H1 (cell line): ENCODE results near the gene NAGLU. TPM values are rescaled to one million over a fixed set of nuclear protein-coding genes. Genes with fewer than 3 reads are reported as not detected.

Source experiments
- CTCF ChIA-PET: fragments of 300-600 bp; sonication (Branson Sonifier 250); formaldehyde crosslinking; loops from one replicate; lab custom pipeline; 2021; ENCODE audit not compliant: partially characterized antibody; lab: Charles Lee
- POLR2A ChIA-PET: fragments of 300-600 bp; sonication (Branson Sonifier 250); formaldehyde crosslinking; loops from one replicate; lab custom pipeline; 2021; ENCODE audit warnings: inconsistent platforms; ENCODE audit not compliant: partially characterized antibody; lab: Charles Lee
- DNase-seq, 2 experiments: peaks; one replicate each; pipeline versions ENCODE4 v3.0.0 to v3.0.0-alpha.2; 2010 to 2022; ENCODE audit warnings: low spot score in 2 of 2, low read depth in 1 of 2, mixed read lengths in 1 of 2
- FAIRE-seq: peaks from 2 replicates; lab custom pipeline; 2011; peaks lifted over from hg19 to GRCh38; lab: Jason Lieb, UNC
- H2AFZ ChIP-seq: 2 replicates; pipeline ENCODE4 v1.8.1; 2012; ENCODE audit warnings: low read length, inconsistent platforms
- H2AK5ac ChIP-seq: 2 replicates; pipeline ENCODE4 v1.6.1; 2013; ENCODE audit warnings: low read depth, low read length
- H2BK120ac ChIP-seq: replicated peaks from 2 replicates; pipeline ENCODE3; 2013; ENCODE audit warnings: low read depth, low read length, inconsistent platforms
- H2BK12ac ChIP-seq: 2 replicates; pipeline ENCODE4 v1.6.1; 2013; ENCODE audit warnings: low read depth, low read length
- H2BK15ac ChIP-seq: 2 replicates; pipeline ENCODE4 v1.6.1; 2013; ENCODE audit warnings: low read length
- H2BK20ac ChIP-seq: 2 replicates; pipeline ENCODE4 v1.6.1; 2013; ENCODE audit warnings: low read length
- H2BK5ac ChIP-seq: 2 replicates; pipeline ENCODE4 v1.6.1; 2013; ENCODE audit warnings: low read depth, low read length
- H3K14ac ChIP-seq: 2 replicates; pipeline ENCODE4 v1.6.1; 2013; ENCODE audit warnings: inconsistent platforms; ENCODE audit not compliant: insufficient read length
- H3K18ac ChIP-seq: 2 replicates; pipeline ENCODE4 v1.6.1; 2013; ENCODE audit warnings: low read length; ENCODE audit errors: extremely low read depth
- H3K23ac ChIP-seq: 2 replicates; pipeline ENCODE4 v1.6.1; 2013; ENCODE audit warnings: inconsistent platforms; ENCODE audit not compliant: insufficient read length
- H3K23me2 ChIP-seq: 2 replicates; pipeline ENCODE4 v1.6.1; 2013; ENCODE audit warnings: low read depth, low read length
- H3K27ac ChIP-seq: 2 replicates; pipeline ENCODE4 v1.6.1; 2011; ENCODE audit warnings: low read depth, low read length, inconsistent platforms
- H3K27me3 ChIP-seq, 4 experiments: replicated peaks in 1 of 4; 1 replicate in 1 of 4; 2 replicates in 3 of 4; pipeline versions ENCODE4 v1.6.1 to v1.8.1; 2011 to 2013; ENCODE audit warnings: low read length in 3 of 4, mild to moderate bottlenecking in 3 of 4, inconsistent platforms in 2 of 4, mixed read lengths in 2 of 4, moderate library complexity in 1 of 4; ENCODE audit not compliant: control insufficient read depth in 3 of 4, insufficient read depth in 3 of 4; ENCODE audit errors: extremely low read depth in 1 of 4
- H3K36me3 ChIP-seq, 4 experiments: 2 replicates each; pipeline versions ENCODE4 v1.6.1 to v1.8.1; 2011 to 2013; ENCODE audit warnings: mild to moderate bottlenecking in 4 of 4, low read length in 3 of 4, moderate library complexity in 2 of 4, control low read depth in 1 of 4, inconsistent platforms in 1 of 4; ENCODE audit not compliant: insufficient read depth in 4 of 4, control insufficient read depth in 2 of 4
- H3K4ac ChIP-seq: replicated peaks from 2 replicates; pipeline ENCODE3; 2013; ENCODE audit warnings: low read length, low read depth, mixed read lengths, inconsistent platforms; ENCODE audit not compliant: insufficient read length
- H3K4me1 ChIP-seq, 4 experiments: replicated peaks in 1 of 4; 1 replicate in 1 of 4; 2 replicates in 3 of 4; pipeline versions ENCODE4 v1.6.1 to v1.8.1; 2011 to 2013; ENCODE audit warnings: low read length in 3 of 4, inconsistent platforms in 2 of 4, mixed read lengths in 1 of 4; ENCODE audit not compliant: insufficient read depth in 4 of 4, control insufficient read depth in 3 of 4
- H3K4me2 ChIP-seq, 2 experiments: 2 replicates each; pipeline versions ENCODE4 v1.6.1 to v1.8.1; 2011 to 2013; ENCODE audit warnings: low read depth in 2 of 2, low read length in 2 of 2, control low read depth in 1 of 2, inconsistent platforms in 1 of 2, mild to moderate bottlenecking in 1 of 2; ENCODE audit not compliant: insufficient read depth in 1 of 2
- H3K4me3 ChIP-seq, 4 experiments: fragments of 200-600, 300-600 bp in 1 of 4; sonication (generic), shearing (Covaris generic), sonication (Bioruptor Twin) in 1 of 4; 2 replicates each; pipeline versions ENCODE4 v1.5.1 to v1.8.1; 2011 to 2016; ENCODE audit warnings: low read length in 4 of 4, low read depth in 3 of 4, control low read depth in 2 of 4, inconsistent platforms in 2 of 4, mild to moderate bottlenecking in 2 of 4, mixed read lengths in 1 of 4, moderate library complexity in 1 of 4; ENCODE audit not compliant: insufficient read depth in 2 of 4; ENCODE audit errors: extremely low read depth in 1 of 4
- H3K56ac ChIP-seq: replicated peaks from 2 replicates; pipeline ENCODE3; 2013; ENCODE audit warnings: low read depth, mild to moderate bottlenecking, mixed read lengths, low read length, inconsistent platforms; ENCODE audit not compliant: insufficient read length
- H3K79me1 ChIP-seq: 2 replicates; pipeline ENCODE4 v1.6.1; 2013; ENCODE audit warnings: low read depth, low read length, control low read depth
- H3K79me2 ChIP-seq, 2 experiments: 2 replicates each; pipeline versions ENCODE4 v1.6.1 to v1.8.1; 2012 to 2013; ENCODE audit warnings: low read length in 2 of 2, mild to moderate bottlenecking in 2 of 2, inconsistent platforms in 1 of 2; ENCODE audit not compliant: insufficient read depth in 2 of 2, control insufficient read depth in 1 of 2
- H3K9ac ChIP-seq, 4 experiments: replicated peaks in 1 of 4; 1 replicate in 1 of 4; 2 replicates in 3 of 4; pipeline versions ENCODE4 v1.6.1 to v1.8.1; 2011 to 2013; ENCODE audit warnings: low read depth in 3 of 4, low read length in 3 of 4, control low read depth in 2 of 4, mild to moderate bottlenecking in 2 of 4, moderate library complexity in 2 of 4, inconsistent platforms in 1 of 4; ENCODE audit errors: extremely low read depth in 1 of 4
- H3K9me3 ChIP-seq, 2 experiments: 2 replicates each; pipeline versions ENCODE4 v1.6.1 to v1.8.1; 2012 to 2013; ENCODE audit warnings: mild to moderate bottlenecking in 2 of 2, moderate library complexity in 2 of 2, control low read depth in 1 of 2, inconsistent platforms in 1 of 2, low read depth in 1 of 2, low read length in 1 of 2, mixed read lengths in 1 of 2; ENCODE audit not compliant: insufficient read depth in 2 of 2
- H4K20me1 ChIP-seq, 2 experiments: replicated peaks in 1 of 2; 2 replicates each; pipeline versions ENCODE3 to v1.8.1; 2011 to 2013; ENCODE audit warnings: inconsistent platforms in 2 of 2, low read length in 2 of 2, mild to moderate bottlenecking in 1 of 2; ENCODE audit not compliant: insufficient read depth in 2 of 2, control insufficient read depth in 1 of 2
- H4K5ac ChIP-seq: 2 replicates; pipeline ENCODE4 v1.6.1; 2013; ENCODE audit warnings: low read length, low read depth, mixed read lengths, inconsistent platforms; ENCODE audit not compliant: insufficient read length
- H4K8ac ChIP-seq: 2 replicates; pipeline ENCODE4 v1.8.0; 2013; ENCODE audit warnings: mild to moderate bottlenecking, moderate library complexity, low read length, inconsistent platforms; ENCODE audit not compliant: insufficient read depth; ENCODE audit errors: extremely low read depth
- H4K91ac ChIP-seq: replicated peaks from 2 replicates; pipeline ENCODE3; 2013; ENCODE audit warnings: low read length, mixed read lengths, inconsistent platforms; ENCODE audit not compliant: insufficient read length
- BACH1 ChIP-seq: IDR thresholded peaks from 2 replicates; pipeline ENCODE4 v1.6.1; 2012; ENCODE audit warnings: low read length, improper control_type of control experiment
- GABPA ChIP-seq: IDR thresholded peaks from 2 replicates; pipeline ENCODE4 v1.6.1; 2011; ENCODE audit warnings: mild to moderate bottlenecking, low read length, moderate library complexity, borderline replicate concordance; ENCODE audit not compliant: insufficient read depth
- RAD21 ChIP-seq, 2 experiments: IDR thresholded peaks in 1 of 2; conservative IDR thresholded peaks in 1 of 2; 2 replicates each; pipeline ENCODE4 v1.6.1; 2011; ENCODE audit warnings: low read depth in 2 of 2, low read length in 2 of 2, improper control_type of control experiment in 1 of 2, inconsistent platforms in 1 of 2, mild to moderate bottlenecking in 1 of 2, moderate library complexity in 1 of 2
- SIN3A ChIP-seq, 2 experiments: IDR thresholded peaks in 1 of 2; conservative IDR thresholded peaks in 1 of 2; 2 replicates each; pipeline ENCODE4 v1.6.1; 2011 to 2012; ENCODE audit warnings: low read length in 2 of 2, improper control_type of control experiment in 1 of 2, low read depth in 1 of 2, mild to moderate bottlenecking in 1 of 2
- TAF1 ChIP-seq: IDR thresholded peaks from 2 replicates; pipeline ENCODE4 v1.6.1; 2011; ENCODE audit warnings: mild to moderate bottlenecking, low read depth, low read length
- WGBS, 2 experiments: shearing (Covaris generic) in 1 of 2; methylation state at CpG; one replicate each; pipeline versions ENCODE4 v1.1.6 to v1.1.7; 2013 to 2015; ENCODE audit warnings: low lambda C conversion rate in 2 of 2, mixed read lengths in 2 of 2, inconsistent platforms in 1 of 2, low coverage in 1 of 2, missing lambda C conversion rate in 1 of 2; ENCODE audit not compliant: insufficient replicate concordance in 2 of 2, insufficient coverage in 1 of 2, insufficient read length in 1 of 2; ENCODE audit errors: extremely low coverage in 1 of 2, missing lambda C conversion rate in 1 of 2; 5-methylcytosine and 5-hydroxymethylcytosine counted together
- polyA plus RNA-seq, 7 experiments: library from polyadenylated mRNA; depleted of rRNA in 3 of 7; stranded (reverse) in 5 of 7; unstranded in 2 of 7; fragments of >200 nt in 5 of 7; fragments of 200-250 nt in 2 of 7; gene quantifications; 1 replicate in 5 of 7; 2 replicates in 1 of 7; 4 replicates in 1 of 7; pipeline versions ENCODE4 v1.2.1 to v1.2.3, GENCODE V29; 2011 to 2013; ENCODE audit warnings: missing spikeins in 2 of 7, mixed read lengths in 2 of 7
- total RNA-seq: library from RNA; stranded (reverse); fragmentation: NEBNext Ultra II Directional; extraction: Animal tissue kit (Norgen Biotek cat#: 25700); gene quantifications from 2 replicates; pipeline ENCODE4 v1.2.1, GENCODE V29; 2021
- TF ChIP-seq, protein P1 (sequence below), 3 experiments: IDR thresholded peaks; 1 replicate in 2 of 3; 2 replicates in 1 of 3; pipeline versions ENCODE4 v1.5.1 to v1.6.1; 2011; ENCODE audit warnings: low read length in 3 of 3, mild to moderate bottlenecking in 3 of 3, inconsistent platforms in 2 of 3, low read depth in 1 of 3, moderate library complexity in 1 of 3; ENCODE audit not compliant: insufficient read depth in 1 of 3; ENCODE audit errors: control extremely low read depth in 1 of 3

Gene NAGLU
- total and polyA plus RNA-seq, 2 of the 8 experiments (the other 6 are each of a cell fraction or from before 2014, with no cell fraction given) = 21.3 to 21.6 TPM

DNA sequence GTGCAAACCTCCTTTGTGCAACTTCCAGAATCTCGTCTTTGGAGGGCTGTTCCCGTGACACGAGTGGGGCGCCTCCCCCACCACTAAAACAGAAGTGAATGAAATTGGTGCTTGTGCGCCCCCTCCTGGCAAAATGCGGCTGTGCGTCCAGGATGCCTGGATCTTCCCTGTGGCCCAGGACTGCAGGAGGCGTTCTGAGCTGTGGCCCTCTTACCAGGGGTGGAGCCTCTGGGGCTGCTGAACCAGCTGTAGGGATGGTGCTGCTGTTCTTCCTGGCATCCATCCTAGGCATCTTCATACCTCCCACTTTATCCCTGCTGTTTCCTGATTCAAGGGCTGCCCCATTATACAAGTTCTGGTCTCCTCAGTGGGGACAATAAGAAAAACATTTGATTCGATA lies 18.5 kb upstream of the NAGLU start:
- Histone ChIP-seq H3K14ac (no peak overlapping the region), H2BK12ac (no peak overlapping the region), H4K91ac (no peak overlapping the region), H4K20me1 (peaks cover 2 to 7% of the 10 kb centered on the region in 2 experiments), H2BK20ac (no peak overlapping the region), H3K4ac (no peak overlapping the region), H3K18ac (no peak overlapping the region), H2AFZ (no peak overlapping the region), H3K27ac (no peak overlapping the region), H3K4me2 (no peak overlapping the region), H4K8ac (no peak overlapping the region), H3K36me3 (peaks cover 4 to 13% (median 5%) of the 10 kb centered on the region in 4 experiments; a peak in 5 of 8 replicates), H2BK5ac (no peak overlapping the region), H2AK5ac (no peak overlapping the region), H3K79me1 (no peaks in the 10 kb centered on the region), H2BK15ac (no peak overlapping the region), H3K79me2 (no peaks in the 10 kb centered on the region), H3K9ac (no peak overlapping the region), H4K5ac (no peak overlapping the region), H2BK120ac (no peak overlapping the region), H3K4me1 (peaks cover 6 to 18% (median 15%) of the 10 kb centered on the region in 4 experiments), H3K23ac (no peak overlapping the region), H3K56ac (no peak overlapping the region), H3K27me3 (no peaks in the 10 kb centered on the region; a peak in 4 of 7 replicates), H3K4me3 (no peak overlapping the region), H3K9me3 (no peaks in the 10 kb centered on the region), H3K23me2 (no peaks in the 10 kb centered on the region)
- DNase-seq = peak; percentile 54 to 96
- CTCF ChIA-PET = interaction anchor here (0.7 to 5.8 kb wide), 35 partner anchors 9 to 382 kb away, joined by 3 to 69 read pairs (median 4); partner anchors contain the start of genes CAVIN1 and NAGLU
- POLR2A ChIA-PET = interaction anchor here (1.1 kb wide), 1 partner anchor 95 kb away, joined by 5 read pairs; the partner anchor contains the start of gene CAVIN1
- no peak for FAIRE-seq
- 28% methylated on average over 9 of the region's 9 CpGs; no CpG with 5 or more reads in 1 of the 2 experiments for WGBS, 2 experiments
- 0 out of 2 replicates have a peak, but pooled peaks have one; percentile 14 for TF ChIP-seq TAF1
- peak; percentile 38; the same call in 1 of the 2 replicates for TF ChIP-seq BACH1
- TF ChIP-seq GABPA = no peak
- TF ChIP-seq SIN3A (conservative IDR thresholded peaks at IDR 0.05 in 1 of 2, IDR thresholded peaks at IDR 0.05 in 1 of 2; ENCODE audit: low read depth in 1 of 2, low read length in 2 of 2) = 0 out of 4 replicates have a peak, but pooled peaks of 1 of the 2 experiments have one; percentile 30
- TF ChIP-seq RAD21 (IDR thresholded peaks at IDR 0.05 in 1 of 2, conservative IDR thresholded peaks at IDR 0.05 in 1 of 2; ENCODE audit: low read depth in 2 of 2, low read length in 2 of 2) = peak; percentile 71 to 73
- TF ChIP-seq, protein P1, sequence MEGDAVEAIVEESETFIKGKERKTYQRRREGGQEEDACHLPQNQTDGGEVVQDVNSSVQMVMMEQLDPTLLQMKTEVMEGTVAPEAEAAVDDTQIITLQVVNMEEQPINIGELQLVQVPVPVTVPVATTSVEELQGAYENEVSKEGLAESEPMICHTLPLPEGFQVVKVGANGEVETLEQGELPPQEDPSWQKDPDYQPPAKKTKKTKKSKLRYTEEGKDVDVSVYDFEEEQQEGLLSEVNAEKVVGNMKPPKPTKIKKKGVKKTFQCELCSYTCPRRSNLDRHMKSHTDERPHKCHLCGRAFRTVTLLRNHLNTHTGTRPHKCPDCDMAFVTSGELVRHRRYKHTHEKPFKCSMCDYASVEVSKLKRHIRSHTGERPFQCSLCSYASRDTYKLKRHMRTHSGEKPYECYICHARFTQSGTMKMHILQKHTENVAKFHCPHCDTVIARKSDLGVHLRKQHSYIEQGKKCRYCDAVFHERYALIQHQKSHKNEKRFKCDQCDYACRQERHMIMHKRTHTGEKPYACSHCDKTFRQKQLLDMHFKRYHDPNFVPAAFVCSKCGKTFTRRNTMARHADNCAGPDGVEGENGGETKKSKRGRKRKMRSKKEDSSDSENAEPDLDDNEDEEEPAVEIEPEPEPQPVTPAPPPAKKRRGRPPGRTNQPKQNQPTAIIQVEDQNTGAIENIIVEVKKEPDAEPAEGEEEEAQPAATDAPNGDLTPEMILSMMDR (IDR thresholded peaks at IDR 0.05; ENCODE audit: control extremely low read depth in 1 of 3, insufficient read depth in 1 of 3, low read depth in 1 of 3, low read length in 3 of 3) = peak; percentile 92 to 99 (median 99)
